Suprapubic skin (tissue), 4 donors: ENCODE measurements around the gene KLRC1.
"Not testable (repeated sequence)": the region's sequence is repeated elsewhere in the genome, so short reads cannot be mapped to it uniquely, and the experiment has no call there.

Source experiments
- EP300 ChIP-seq: sonication (generic); formaldehyde crosslinking; IDR thresholded peaks from one replicate; pipeline ENCODE4 v1.6.1; 2017; ENCODE audit warnings: antibody characterized with exemption
- POLR2A ChIP-seq, 2 donors: fragments of 450-650 bp; IDR thresholded peaks; one replicate each; pipeline ENCODE4 v1.6.1; 2017; ENCODE audit warnings: antibody characterized with exemption in 2 of 2, mild to moderate bottlenecking in 2 of 2, moderate library complexity in 2 of 2
- POLR2AphosphoS5 ChIP-seq, 3 donors: sonication (generic); formaldehyde crosslinking; IDR thresholded peaks; one replicate each; pipeline ENCODE4 v1.6.1; 2017; ENCODE audit warnings: antibody characterized with exemption in 3 of 3
- TF ChIP-seq, protein P1 (sequence below), 2 donors: fragments of 200-600 bp in 1 of 2; fragments of 450-650 bp in 1 of 2; sonication (generic) in 1 of 2; IDR thresholded peaks; one replicate each; pipeline ENCODE4 v1.5.1; 2016 to 2019; ENCODE audit warnings: antibody characterized with exemption in 2 of 2, mild to moderate bottlenecking in 1 of 2, moderate library complexity in 1 of 2

DNA sequence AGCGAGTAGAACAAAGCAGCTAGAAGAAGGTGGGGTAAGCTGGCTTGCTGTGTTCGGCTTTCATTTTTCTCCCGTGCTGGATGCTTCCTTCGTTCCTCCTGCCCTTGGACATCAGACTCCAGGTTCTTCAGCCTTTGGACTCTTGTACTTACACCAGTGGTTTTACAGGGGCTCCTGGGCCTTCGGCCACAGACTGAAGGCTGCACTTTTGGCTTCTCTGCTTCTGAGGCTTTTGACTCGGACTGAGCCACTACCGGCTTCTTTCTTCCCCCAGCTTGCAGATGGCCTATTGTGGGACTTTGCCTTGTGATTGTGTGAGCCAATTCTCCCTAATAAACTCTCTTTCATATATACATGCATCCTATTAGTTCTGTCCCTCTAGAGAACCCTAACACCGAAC lies 27.2 kb downstream of the KLRC1 start:
- TF ChIP-seq, protein P1, sequence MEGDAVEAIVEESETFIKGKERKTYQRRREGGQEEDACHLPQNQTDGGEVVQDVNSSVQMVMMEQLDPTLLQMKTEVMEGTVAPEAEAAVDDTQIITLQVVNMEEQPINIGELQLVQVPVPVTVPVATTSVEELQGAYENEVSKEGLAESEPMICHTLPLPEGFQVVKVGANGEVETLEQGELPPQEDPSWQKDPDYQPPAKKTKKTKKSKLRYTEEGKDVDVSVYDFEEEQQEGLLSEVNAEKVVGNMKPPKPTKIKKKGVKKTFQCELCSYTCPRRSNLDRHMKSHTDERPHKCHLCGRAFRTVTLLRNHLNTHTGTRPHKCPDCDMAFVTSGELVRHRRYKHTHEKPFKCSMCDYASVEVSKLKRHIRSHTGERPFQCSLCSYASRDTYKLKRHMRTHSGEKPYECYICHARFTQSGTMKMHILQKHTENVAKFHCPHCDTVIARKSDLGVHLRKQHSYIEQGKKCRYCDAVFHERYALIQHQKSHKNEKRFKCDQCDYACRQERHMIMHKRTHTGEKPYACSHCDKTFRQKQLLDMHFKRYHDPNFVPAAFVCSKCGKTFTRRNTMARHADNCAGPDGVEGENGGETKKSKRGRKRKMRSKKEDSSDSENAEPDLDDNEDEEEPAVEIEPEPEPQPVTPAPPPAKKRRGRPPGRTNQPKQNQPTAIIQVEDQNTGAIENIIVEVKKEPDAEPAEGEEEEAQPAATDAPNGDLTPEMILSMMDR (IDR thresholded peaks at IDR 0.05), result not testable (repeated sequence)
- not testable (repeated sequence) for TF ChIP-seq POLR2A (IDR thresholded peaks at IDR 0.05); POLR2AphosphoS5 (IDR thresholded peaks at IDR 0.05); EP300
